Activated T-cell treated with anti-CD3 and anti-CD28 coated beads, Interleukin-2, amount 50 U/mL, for 72 hours (primary cell): ENCODE data around the gene PKDCC. TPM values are rescaled to one million over a fixed set of nuclear protein-coding genes. Genes with fewer than 3 reads are reported as not detected.
A peak's percentile ranks its signal among the peaks of the same experiment; 100 is the strongest.

Source experiments
- ATAC-seq, 2 donors: fragments of 150-1000 bp; cut with Tn5 transposase; replicated peaks in 1 of 2; 2 replicates each; pipeline ENCODE4 v1.10.0; 2021; ENCODE audit warnings: moderate library complexity in 2 of 2, mild to moderate bottlenecking in 1 of 2
- DNase-seq, 2 donors: peaks; one replicate each; pipeline ENCODE4 v3.0.0; 2021 to 2022; ENCODE audit warnings: mixed read lengths in 1 of 2
- H3K27ac Mint-ChIP-seq: one replicate; pipeline ENCODE4 v1.8.0; 2022; ENCODE audit warnings: mild to moderate bottlenecking, moderate library complexity, mixed read lengths
- H3K27me3 Mint-ChIP-seq: one replicate; pipeline ENCODE4 v1.8.0; 2022; ENCODE audit warnings: low read depth, mixed read lengths
- H3K36me3 Mint-ChIP-seq, 2 donors: one replicate each; pipeline ENCODE4 v1.8.0; 2022; ENCODE audit warnings: mixed read lengths in 2 of 2, mild to moderate bottlenecking in 1 of 2; ENCODE audit not compliant: insufficient read depth in 2 of 2
- H3K4me1 Mint-ChIP-seq: one replicate; pipeline ENCODE4 v1.8.0; 2022; ENCODE audit warnings: low read depth, mixed read lengths
- H3K4me3 Mint-ChIP-seq, 2 donors: one replicate each; pipeline ENCODE4 v1.8.0; 2022; ENCODE audit warnings: mild to moderate bottlenecking in 2 of 2, mixed read lengths in 2 of 2, moderate library complexity in 2 of 2
- H3K9me3 Mint-ChIP-seq, 2 donors: one replicate each; pipeline ENCODE4 v1.8.0; 2022; ENCODE audit warnings: mixed read lengths in 2 of 2
- total RNA-seq, 2 donors: library from RNA; stranded (reverse); gene quantifications; one replicate each; pipeline ENCODE4 v1.2.3, GENCODE V29; 2022

PKDCC gene
- total RNA-seq, 2 donors from 2014 or later: not detected

GRCh38 chr2:42098571-42099437 is 51.0 kb downstream of the PKDCC start:
- H3K4me3 Mint-ChIP-seq: no peak overlapping the region
- peaks cover 5 to 6% of the 10 kb centered on the region in 2 donors for H3K9me3 Mint-ChIP-seq
- DNase-seq: no peak
- peak overlapping the region; percentile 31 for H3K27ac Mint-ChIP-seq
- no peak for ATAC-seq
- H3K27me3 Mint-ChIP-seq: no peaks in the 10 kb centered on the region
- H3K4me1 Mint-ChIP-seq: peaks cover 54% of the 10 kb centered on the region
- H3K36me3 Mint-ChIP-seq: peaks cover 6 to 10% of the 10 kb centered on the region in 2 donors

- peaks cover 6 to 10% of the 10 kb centered on the region in 2 donors for H3K36me3 Mint-ChIP-seq
- H3K4me3 Mint-ChIP-seq: peak overlapping the region; percentile 52 to 61
- DNase-seq: no peak
- no peaks in the 10 kb centered on the region for H3K27me3 Mint-ChIP-seq
- peaks cover 5 to 6% of the 10 kb centered on the region in 2 donors for H3K9me3 Mint-ChIP-seq
- no peak for ATAC-seq
- H3K27ac Mint-ChIP-seq: no peak overlapping the region
- peaks cover 54% of the 10 kb centered on the region for H3K4me1 Mint-ChIP-seq
Observed at GRCh38 chr2:42099438-42100173, 51.8 kb downstream of the PKDCC start.

GRCh38 chr2:42100683-42101205 is 52.9 kb downstream of the PKDCC start:
- peaks cover 54% of the 10 kb centered on the region for H3K4me1 Mint-ChIP-seq
- H3K36me3 Mint-ChIP-seq: peaks cover 6 to 10% of the 10 kb centered on the region in 2 donors
- H3K9me3 Mint-ChIP-seq: peaks cover 5 to 6% of the 10 kb centered on the region in 2 donors
- ATAC-seq (no peak), DNase-seq (no peak)
- H3K27me3 Mint-ChIP-seq: no peaks in the 10 kb centered on the region
- peak overlapping the region; percentile 9 to 52 for H3K4me3 Mint-ChIP-seq
- peak overlapping the region; percentile 4 for H3K27ac Mint-ChIP-seq

GRCh38 chr2:42101206-42102023 is 53.6 kb downstream of the PKDCC start:
- Mint-ChIP-seq H3K27me3 (no peaks in the 10 kb centered on the region), H3K4me1 (peaks cover 54% of the 10 kb centered on the region), H3K4me3 (peak overlapping the region; percentile 86 to 95), H3K9me3 (peaks cover 5 to 6% of the 10 kb centered on the region in 2 donors), H3K27ac (peak overlapping the region; percentile 95), H3K36me3 (peaks cover 6 to 10% of the 10 kb centered on the region in 2 donors)
- ATAC-seq (peak; percentile 17 to 21), DNase-seq (peak; percentile 58 to 72)

GRCh38 chr2:42102024-42102590 is 54.3 kb downstream of the PKDCC start:
- H3K4me1 Mint-ChIP-seq: peaks cover 54% of the 10 kb centered on the region
- no peaks in the 10 kb centered on the region for H3K27me3 Mint-ChIP-seq
- peaks cover 5 to 6% of the 10 kb centered on the region in 2 donors for H3K9me3 Mint-ChIP-seq
- DNase-seq (peak; percentile 87 to 90), ATAC-seq (peak; percentile 59 to 67)
- H3K4me3 Mint-ChIP-seq: peak overlapping the region; percentile 86 to 95
- peak overlapping the region; percentile 95 for H3K27ac Mint-ChIP-seq
- peaks cover 6 to 10% of the 10 kb centered on the region in 2 donors for H3K36me3 Mint-ChIP-seq

- Mint-ChIP-seq H3K27me3 (no peaks in the 10 kb centered on the region), H3K4me1 (peaks cover 48% of the 10 kb centered on the region), H3K4me3 (peak overlapping the region; percentile 86 to 95), H3K27ac (peak overlapping the region; percentile 95), H3K36me3 (peaks cover 6 to 10% of the 10 kb centered on the region in 2 donors), H3K9me3 (peaks cover 5 to 6% of the 10 kb centered on the region in 2 donors)
- DNase-seq (peak; percentile 25 to 56), ATAC-seq (peak; percentile 7 to 13)
Observed at GRCh38 chr2:42102591-42103450, 55.0 kb downstream of the PKDCC start.

- H3K36me3 Mint-ChIP-seq: peaks cover 6 to 10% of the 10 kb centered on the region in 2 donors
- DNase-seq (no peak), ATAC-seq (no peak)
- H3K4me1 Mint-ChIP-seq: peaks cover 37% of the 10 kb centered on the region
- H3K27me3 Mint-ChIP-seq: no peaks in the 10 kb centered on the region
- peak overlapping the region; percentile 66 for H3K27ac Mint-ChIP-seq
- peak overlapping the region in 1 of 2 donors; percentile 41 for H3K4me3 Mint-ChIP-seq
- peaks cover 5 to 6% of the 10 kb centered on the region in 2 donors for H3K9me3 Mint-ChIP-seq
Observed at GRCh38 chr2:42103829-42104228, 56.0 kb downstream of the PKDCC start.

GRCh38 chr2:42104621-42105020 is 56.8 kb downstream of the PKDCC start:
- Mint-ChIP-seq H3K27ac (peak overlapping the region; percentile 10), H3K4me1 (peaks cover 30% of the 10 kb centered on the region), H3K27me3 (no peaks in the 10 kb centered on the region), H3K4me3 (no peak overlapping the region), H3K9me3 (peaks cover 5% of the 10 kb centered on the region in 2 donors), H3K36me3 (peaks cover 6 to 10% of the 10 kb centered on the region in 2 donors)
- no peak for DNase-seq
- no peak for ATAC-seq

- peaks cover under 1 to 2% of the 10 kb centered on the region in 2 donors for H3K36me3 Mint-ChIP-seq
- no peaks in the 10 kb centered on the region for H3K9me3 Mint-ChIP-seq
- H3K4me1 Mint-ChIP-seq: peaks cover 22% of the 10 kb centered on the region
- H3K27ac Mint-ChIP-seq: peak overlapping the region; percentile 55
- H3K4me3 Mint-ChIP-seq: no peak overlapping the region
- peak; percentile 80 to 84 for DNase-seq
- H3K27me3 Mint-ChIP-seq: no peaks in the 10 kb centered on the region
- ATAC-seq: peak; percentile 61 to 67
Observed at GRCh38 chr2:42105330-42106256, 57.8 kb downstream of the PKDCC start.

- no peak overlapping the region for H3K27ac Mint-ChIP-seq
- DNase-seq: no peak
- H3K4me3 Mint-ChIP-seq: no peak overlapping the region
- H3K36me3 Mint-ChIP-seq: no peaks in the 10 kb centered on the region
- no peak for ATAC-seq
- no peaks in the 10 kb centered on the region for H3K9me3 Mint-ChIP-seq
- H3K4me1 Mint-ChIP-seq: peaks cover 20% of the 10 kb centered on the region
- no peaks in the 10 kb centered on the region for H3K27me3 Mint-ChIP-seq
Observed at GRCh38 chr2:42106257-42106816, 58.5 kb downstream of the PKDCC start.
